ENCODE measurements around the gene LARP6. TPM values are rescaled to one million over a fixed set of nuclear protein-coding genes. Genes with fewer than 3 reads are reported as not detected.

The LARP6 gene
- total RNA-seq, 1 experiment from 2014 or later = not detected

GRCh38 chr15:70835415-70835814 lies 18.5 kb downstream of the LARP6 start:
- Histone ChIP-seq H4K20me1 (ENCODE audit: insufficient read depth, low read depth, low read length) (no peaks in the 10 kb centered on the region), H3K27me3 (ENCODE audit: low read length) (no peaks in the 10 kb centered on the region), H2AFZ (ENCODE audit: low read length) (no peak overlapping the region), H3K9me3 (ENCODE audit: low read length) (no peaks in the 10 kb centered on the region), H3K9ac (ENCODE audit: low read length) (no peak overlapping the region), H3K4me3 (ENCODE audit: low read length) (no peak overlapping the region), H3K36me3 (ENCODE audit: insufficient read depth, low read length) (no peaks in the 10 kb centered on the region), H3K4me2 (ENCODE audit: low read depth, low read length, poor library complexity, severe bottlenecking) (no peak overlapping the region), H3K4me1 (ENCODE audit: low read length) (no peaks in the 10 kb centered on the region), H3K79me2 (ENCODE audit: low read length) (no peaks in the 10 kb centered on the region), H3K27ac (ENCODE audit: low read length) (no peak overlapping the region), H3K9me2 (replicated peaks; ENCODE audit: insufficient read depth, low read length) (no peaks in the 10 kb centered on the region)
- DNase-seq = no peak

- no peaks in the 10 kb centered on the region for H3K79me2 ChIP-seq (ENCODE audit: low read length)
- no peak for DNase-seq
- no peak overlapping the region for H2AFZ ChIP-seq (ENCODE audit: low read length)
- H3K9ac ChIP-seq (ENCODE audit: low read length) = no peak overlapping the region
- H3K9me2 ChIP-seq (replicated peaks; ENCODE audit: insufficient read depth, low read length) = no peaks in the 10 kb centered on the region
- no peaks in the 10 kb centered on the region for H3K27me3 ChIP-seq (ENCODE audit: low read length)
- no peak overlapping the region for H3K4me3 ChIP-seq (ENCODE audit: low read length)
- no peaks in the 10 kb centered on the region for H3K4me1 ChIP-seq (ENCODE audit: low read length)
- H4K20me1 ChIP-seq (ENCODE audit: insufficient read depth, low read depth, low read length) = no peaks in the 10 kb centered on the region
- no peaks in the 10 kb centered on the region for H3K36me3 ChIP-seq (ENCODE audit: insufficient read depth, low read length)
- no peaks in the 10 kb centered on the region for H3K9me3 ChIP-seq (ENCODE audit: low read length)
- no peak overlapping the region for H3K4me2 ChIP-seq (ENCODE audit: low read depth, low read length, poor library complexity, severe bottlenecking)
- H3K27ac ChIP-seq (ENCODE audit: low read length) = no peak overlapping the region
Measured at GRCh38 chr15:70834999-70835398, 19.0 kb downstream of the LARP6 start.

- Histone ChIP-seq H3K9me3 (ENCODE audit: low read length) (no peaks in the 10 kb centered on the region), H3K4me2 (ENCODE audit: low read depth, low read length, poor library complexity, severe bottlenecking) (no peak overlapping the region), H3K36me3 (ENCODE audit: insufficient read depth, low read length) (no peaks in the 10 kb centered on the region), H3K9ac (ENCODE audit: low read length) (no peak overlapping the region), H3K9me2 (replicated peaks; ENCODE audit: insufficient read depth, low read length) (no peaks in the 10 kb centered on the region), H3K4me3 (ENCODE audit: low read length) (no peak overlapping the region), H3K27me3 (ENCODE audit: low read length) (no peaks in the 10 kb centered on the region), H2AFZ (ENCODE audit: low read length) (no peak overlapping the region), H3K27ac (ENCODE audit: low read length) (no peak overlapping the region), H3K4me1 (ENCODE audit: low read length) (no peaks in the 10 kb centered on the region), H3K79me2 (ENCODE audit: low read length) (no peaks in the 10 kb centered on the region), H4K20me1 (ENCODE audit: insufficient read depth, low read depth, low read length) (no peaks in the 10 kb centered on the region)
- no peak for DNase-seq
Measured at GRCh38 chr15:70833861-70834765, 19.8 kb downstream of the LARP6 start.

GRCh38 chr15:70833422-70833821 lies 20.5 kb downstream of the LARP6 start:
- no peaks in the 10 kb centered on the region for H3K27me3 ChIP-seq (ENCODE audit: low read length)
- no peak overlapping the region for H3K4me3 ChIP-seq (ENCODE audit: low read length)
- H3K4me2 ChIP-seq (ENCODE audit: low read depth, low read length, poor library complexity, severe bottlenecking) = no peak overlapping the region
- no peaks in the 10 kb centered on the region for H3K36me3 ChIP-seq (ENCODE audit: insufficient read depth, low read length)
- no peak for DNase-seq
- no peak overlapping the region for H2AFZ ChIP-seq (ENCODE audit: low read length)
- no peaks in the 10 kb centered on the region for H3K9me2 ChIP-seq (replicated peaks; ENCODE audit: insufficient read depth, low read length)
- H3K9me3 ChIP-seq (ENCODE audit: low read length) = no peaks in the 10 kb centered on the region
- no peak overlapping the region for H3K9ac ChIP-seq (ENCODE audit: low read length)
- H3K27ac ChIP-seq (ENCODE audit: low read length) = no peak overlapping the region
- no peaks in the 10 kb centered on the region for H4K20me1 ChIP-seq (ENCODE audit: insufficient read depth, low read depth, low read length)
- no peaks in the 10 kb centered on the region for H3K4me1 ChIP-seq (ENCODE audit: low read length)
- no peaks in the 10 kb centered on the region for H3K79me2 ChIP-seq (ENCODE audit: low read length)

- Histone ChIP-seq H3K27me3 (ENCODE audit: low read length) (no peaks in the 10 kb centered on the region), H3K4me1 (ENCODE audit: low read length) (no peaks in the 10 kb centered on the region), H3K4me2 (ENCODE audit: low read depth, low read length, poor library complexity, severe bottlenecking) (no peak overlapping the region), H3K4me3 (ENCODE audit: low read length) (no peak overlapping the region), H2AFZ (ENCODE audit: low read length) (no peak overlapping the region), H3K9me3 (ENCODE audit: low read length) (no peaks in the 10 kb centered on the region), H3K79me2 (ENCODE audit: low read length) (no peaks in the 10 kb centered on the region), H3K27ac (ENCODE audit: low read length) (no peak overlapping the region), H3K9ac (ENCODE audit: low read length) (no peak overlapping the region), H3K36me3 (ENCODE audit: insufficient read depth, low read length) (no peaks in the 10 kb centered on the region), H4K20me1 (ENCODE audit: insufficient read depth, low read depth, low read length) (no peaks in the 10 kb centered on the region), H3K9me2 (replicated peaks; ENCODE audit: insufficient read depth, low read length) (no peaks in the 10 kb centered on the region)
- no peak for DNase-seq
Measured at GRCh38 chr15:70832176-70832575, 21.8 kb downstream of the LARP6 start.

- no peaks in the 10 kb centered on the region for H3K4me1 ChIP-seq (ENCODE audit: low read length)
- no peak overlapping the region for H3K9ac ChIP-seq (ENCODE audit: low read length)
- no peaks in the 10 kb centered on the region for H3K79me2 ChIP-seq (ENCODE audit: low read length)
- DNase-seq = no peak
- H3K27ac ChIP-seq (ENCODE audit: low read length) = no peak overlapping the region
- H4K20me1 ChIP-seq (ENCODE audit: insufficient read depth, low read depth, low read length) = no peaks in the 10 kb centered on the region
- no peak overlapping the region for H2AFZ ChIP-seq (ENCODE audit: low read length)
- H3K9me3 ChIP-seq (ENCODE audit: low read length) = no peaks in the 10 kb centered on the region
- H3K4me2 ChIP-seq (ENCODE audit: low read depth, low read length, poor library complexity, severe bottlenecking) = no peak overlapping the region
- no peaks in the 10 kb centered on the region for H3K9me2 ChIP-seq (replicated peaks; ENCODE audit: insufficient read depth, low read length)
- H3K4me3 ChIP-seq (ENCODE audit: low read length) = no peak overlapping the region
- H3K36me3 ChIP-seq (ENCODE audit: insufficient read depth, low read length) = no peaks in the 10 kb centered on the region
- H3K27me3 ChIP-seq (ENCODE audit: low read length) = no peaks in the 10 kb centered on the region
Measured at GRCh38 chr15:70831094-70831911, 22.7 kb downstream of the LARP6 start.

GRCh38 chr15:70830615-70831014 lies 23.3 kb downstream of the LARP6 start:
- H3K79me2 ChIP-seq (ENCODE audit: low read length) = no peaks in the 10 kb centered on the region
- no peaks in the 10 kb centered on the region for H3K4me1 ChIP-seq (ENCODE audit: low read length)
- H3K9me2 ChIP-seq (replicated peaks; ENCODE audit: insufficient read depth, low read length) = no peaks in the 10 kb centered on the region

GRCh38 chr15:70829371-70830166 lies 24.4 kb downstream of the LARP6 start:
- H3K4me3 ChIP-seq (ENCODE audit: low read length) = no peak overlapping the region
- H3K27ac ChIP-seq (ENCODE audit: low read length) = no peak overlapping the region
- no peak overlapping the region for H2AFZ ChIP-seq (ENCODE audit: low read length)
- H3K9me2 ChIP-seq (replicated peaks; ENCODE audit: insufficient read depth, low read length) = no peaks in the 10 kb centered on the region
- no peak for DNase-seq
- H3K36me3 ChIP-seq (ENCODE audit: insufficient read depth, low read length) = no peaks in the 10 kb centered on the region
- no peaks in the 10 kb centered on the region for H3K79me2 ChIP-seq (ENCODE audit: low read length)
- H3K4me2 ChIP-seq (ENCODE audit: low read depth, low read length, poor library complexity, severe bottlenecking) = no peak overlapping the region
- H3K4me1 ChIP-seq (ENCODE audit: low read length) = no peaks in the 10 kb centered on the region
- no peaks in the 10 kb centered on the region for H3K9me3 ChIP-seq (ENCODE audit: low read length)
- H3K27me3 ChIP-seq (ENCODE audit: low read length) = no peaks in the 10 kb centered on the region
- H3K9ac ChIP-seq (ENCODE audit: low read length) = no peak overlapping the region
- H4K20me1 ChIP-seq (ENCODE audit: insufficient read depth, low read depth, low read length) = no peaks in the 10 kb centered on the region

More at GRCh38 chr15:70830615-70831014, 23.3 kb downstream of the LARP6 start:
- Histone ChIP-seq H3K27me3 (ENCODE audit: low read length) (no peaks in the 10 kb centered on the region), H3K36me3 (ENCODE audit: insufficient read depth, low read length) (no peaks in the 10 kb centered on the region), H4K20me1 (ENCODE audit: insufficient read depth, low read depth, low read length) (no peaks in the 10 kb centered on the region), H3K9me3 (ENCODE audit: low read length) (no peaks in the 10 kb centered on the region), H3K9ac (ENCODE audit: low read length) (no peak overlapping the region), H3K4me2 (ENCODE audit: low read depth, low read length, poor library complexity, severe bottlenecking) (no peak overlapping the region), H3K27ac (ENCODE audit: low read length) (no peak overlapping the region), H2AFZ (ENCODE audit: low read length) (no peak overlapping the region), H3K4me3 (ENCODE audit: low read length) (no peak overlapping the region)
- DNase-seq = no peak

Data from Karpas-422 (cell line).